Neural progenitor cell (in vitro differentiated cells): Measurements from ENCODE around the gene OR2L8. TPM values are rescaled to one million over a fixed set of nuclear protein-coding genes. Genes with fewer than 3 reads are reported as not detected.

Source experiments
- DNase-seq: peaks from one replicate; pipeline ENCODE4 v3.0.0-alpha.2; 2016; ENCODE audit warnings: low spot score
- H2AFZ ChIP-seq: fragments of 200-600 bp; sonication (generic); replicated peaks from 2 replicates; pipeline ENCODE4 v1.6.1; 2016; ENCODE audit warnings: antibody characterized with exemption
- H3F3A ChIP-seq: fragments of 200-600 bp; sonication (generic); 2 replicates; pipeline ENCODE4 v1.6.1; 2016; ENCODE audit warnings: antibody characterized with exemption, low read depth
- H3K27ac ChIP-seq: fragments of 200-600 bp; sonication (generic); 2 replicates; pipeline ENCODE4 v1.5.1; 2016; ENCODE audit warnings: mild to moderate bottlenecking
- H3K27me3 ChIP-seq: fragments of 200-600 bp; sonication (generic); 2 replicates; pipeline ENCODE4 v1.6.1; 2016; ENCODE audit warnings: mild to moderate bottlenecking, moderate library complexity
- H3K36me3 ChIP-seq: fragments of 200-600 bp; sonication (generic); 2 replicates; pipeline ENCODE4 v1.5.1; 2016
- H3K4me1 ChIP-seq: fragments of 200-600 bp; sonication (generic); 2 replicates; pipeline ENCODE4 v1.6.1; 2016; ENCODE audit warnings: mixed run types
- H3K4me2 ChIP-seq: fragments of 200-600 bp; sonication (generic); 2 replicates; pipeline ENCODE4 v1.6.1; 2016
- H3K4me3 ChIP-seq: fragments of 200-600 bp; sonication (generic); 2 replicates; pipeline ENCODE4 v1.5.1; 2016
- H3K79me2 ChIP-seq: fragments of 200-600 bp; sonication (generic); 2 replicates; pipeline ENCODE4 v1.6.1; 2016; ENCODE audit warnings: low read depth
- H3K9ac ChIP-seq: fragments of 200-600 bp; sonication (generic); 2 replicates; pipeline ENCODE4 v1.6.1; 2016
- H3K9me3 ChIP-seq: fragments of 200-600 bp; sonication (generic); 2 replicates; pipeline ENCODE4 v1.5.1; 2016; ENCODE audit warnings: low read depth
- H4K20me1 ChIP-seq: fragments of 200-600 bp; sonication (generic); 2 replicates; pipeline ENCODE4 v1.6.1; 2016; ENCODE audit warnings: low read depth
- H3K27ac Mint-ChIP-seq: 3 replicates; pipeline ENCODE4 v1.8.0; 2021; ENCODE audit warnings: mixed read lengths
- H3K27me3 Mint-ChIP-seq: 2 replicates; pipeline ENCODE4 v1.8.0; 2022; ENCODE audit warnings: low read depth, mild to moderate bottlenecking, inconsistent platforms, moderate library complexity, mixed read lengths; ENCODE audit not compliant: insufficient read depth
- H3K36me3 Mint-ChIP-seq: 3 replicates; pipeline ENCODE4 v1.8.0; 2021; ENCODE audit warnings: mixed read lengths
- H3K4me1 Mint-ChIP-seq: 3 replicates; pipeline ENCODE4 v1.8.0; 2021; ENCODE audit warnings: mixed read lengths
- H3K4me3 Mint-ChIP-seq: 3 replicates; pipeline ENCODE4 v1.8.0; 2021; ENCODE audit warnings: mild to moderate bottlenecking, moderate library complexity, mixed read lengths
- H3K9me3 Mint-ChIP-seq: 3 replicates; pipeline ENCODE4 v1.8.0; 2020; ENCODE audit warnings: mixed read lengths
- CTCF ChIP-seq: fragments of 200-600 bp; sonication (generic); IDR thresholded peaks from 2 replicates; pipeline ENCODE4 v1.5.1; 2017; ENCODE audit warnings: antibody characterized with exemption, mild to moderate bottlenecking
- EZH2 ChIP-seq: fragments of 200-600 bp; sonication (generic); IDR thresholded peaks from 2 replicates; pipeline ENCODE4 v1.6.1; 2017; ENCODE audit warnings: antibody characterized with exemption, mild to moderate bottlenecking, moderate library complexity
- EZH2phosphoT487 ChIP-seq: fragments of 200-600 bp; sonication (generic); IDR thresholded peaks from 2 replicates; pipeline ENCODE4 v1.6.1; 2017; ENCODE audit warnings: antibody characterized with exemption
- small RNA-seq: library from RNA; depleted of rRNA; stranded (forward); fragments of <200 nt; gene quantifications from one replicate; pipeline ENCODE3, GENCODE V24; 2015
- total RNA-seq: library from RNA; depleted of rRNA; stranded (reverse); fragments of >200 nt; gene quantifications from 2 replicates; pipeline ENCODE4 v1.2.3, GENCODE V29; 2015; ENCODE audit warnings: low replicate concordance

Gene OR2L8
- total RNA-seq, 1 donor from 2014 or later, result not detected

- Mint-ChIP-seq H3K27ac (no peak overlapping the region), H3K27me3 (no peaks in the 10 kb centered on the region), H3K4me1 (no peaks in the 10 kb centered on the region), H3K9me3 (peaks cover 8% of the 10 kb centered on the region), H3K36me3 (no peaks in the 10 kb centered on the region), H3K4me3 (no peak overlapping the region)
- no peaks in the 10 kb centered on the region for H3K36me3 ChIP-seq
- no peak overlapping the region for H3K4me3 ChIP-seq
- TF ChIP-seq CTCF, result no peak
- no peak for TF ChIP-seq EZH2phosphoT487
- no peak for TF ChIP-seq EZH2
- no peak overlapping the region for H3K9ac ChIP-seq
- no peak for DNase-seq
- H3K4me2 ChIP-seq, result no peak overlapping the region
- H3K27ac ChIP-seq, result no peak overlapping the region
- no peaks in the 10 kb centered on the region for H4K20me1 ChIP-seq
- H2AFZ ChIP-seq, result no peak overlapping the region
- H3K4me1 ChIP-seq, result no peaks in the 10 kb centered on the region
- peaks cover 36% of the 10 kb centered on the region for H3K9me3 ChIP-seq
- no peaks in the 10 kb centered on the region for H3K79me2 ChIP-seq
- no peaks in the 10 kb centered on the region for H3K27me3 ChIP-seq
- no peaks in the 10 kb centered on the region for H3F3A ChIP-seq
Observed at GRCh38 chr1:247998811-247999210, 50.2 kb downstream of the OR2L8 start.

Small RNA genes lying within 50 kb of the gene (small RNA-seq; reads per million reads assigned to genes)
- not detected for gene RF00019

Other genes starting within 250 kb of the OR2L8 start
- gene OR6F1, start 232.2 kb upstream of the OR2L8 start, total RNA-seq, result not detected in 2 replicates
- not detected in 2 replicates for gene OR14K1, start 210.2 kb upstream of the OR2L8 start, total RNA-seq
- not detected in 2 replicates for gene OR14A2, start 200.7 kb upstream of the OR2L8 start, total RNA-seq
- gene OR1C1, start 188.3 kb upstream of the OR2L8 start, total RNA-seq, result not detected in 2 replicates
- not detected in 2 replicates for gene OR14A16, start 124.7 kb upstream of the OR2L8 start, total RNA-seq
- not detected in 2 replicates for gene OR11L1, start 107.0 kb upstream of the OR2L8 start, total RNA-seq
- 0.09 and 0.26 TPM in 2 replicates for gene TRIM58, start 91.7 kb upstream of the OR2L8 start, total RNA-seq
- not detected in 2 replicates for gene OR2W3, start 53.3 kb upstream of the OR2L8 start, total RNA-seq
- not detected in 2 replicates for gene OR2T8, start 28.6 kb upstream of the OR2L8 start, total RNA-seq
- not detected in 2 replicates for gene OR2AJ1, start 24.0 kb upstream of the OR2L8 start, total RNA-seq
- gene OR2AK2, start 16.4 kb downstream of the OR2L8 start, total RNA-seq, result not detected in 2 replicates
- not detected in 2 replicates for gene OR2L5, start 64.8 kb downstream of the OR2L8 start, total RNA-seq
- not detected in 2 replicates for gene OR2L2, start 81.2 kb downstream of the OR2L8 start, total RNA-seq
- gene OR2L3, start 98.0 kb downstream of the OR2L8 start, total RNA-seq, result not detected in 2 replicates
- gene OR2L13, start 146.3 kb downstream of the OR2L8 start, total RNA-seq, result not detected in 2 replicates
- not detected in 2 replicates for gene OR2M5, start 196.3 kb downstream of the OR2L8 start, total RNA-seq
- not detected in 2 replicates for gene OR2M2, start 226.0 kb downstream of the OR2L8 start, total RNA-seq
- gene OR2M3, start 248.4 kb downstream of the OR2L8 start, total RNA-seq, result not detected in 2 replicates